Activated naive CD4-positive, alpha-beta T cell treated with anti-CD3 and anti-CD28 coated beads, Interleukin-2, amount 50 U/mL, for 72 hours (primary cell): ENCODE measurements around the gene CILP. TPM values are rescaled to one million over a fixed set of nuclear protein-coding genes. Genes with fewer than 3 reads are reported as not detected.
"Not testable (repeated sequence)": the region's sequence is repeated elsewhere in the genome, so short reads cannot be mapped to it uniquely, and the experiment has no call there.

ENCODE experiments used
- ATAC-seq, 2 donors: fragments of 150-1000 bp; cut with Tn5 transposase; 2 replicates each; pipeline ENCODE4 v1.10.0; 2021; ENCODE audit warnings: mild to moderate bottlenecking in 2 of 2, moderate library complexity in 2 of 2
- DNase-seq, 2 donors: peaks; one replicate each; pipeline ENCODE4 v3.0.0; 2021 to 2022; ENCODE audit warnings: low spot score in 2 of 2
- H3K27ac Mint-ChIP-seq, 2 donors: one replicate each; pipeline ENCODE4 v1.8.0; 2022; ENCODE audit warnings: mild to moderate bottlenecking in 2 of 2, mixed read lengths in 2 of 2
- H3K36me3 Mint-ChIP-seq, 2 donors: one replicate each; pipeline ENCODE4 v1.8.0; 2022; ENCODE audit warnings: mixed read lengths in 2 of 2
- H3K9me3 Mint-ChIP-seq, 2 donors: one replicate each; pipeline ENCODE4 v1.8.0; 2022; ENCODE audit warnings: mixed read lengths in 2 of 2
- total RNA-seq, 2 donors: library from RNA; stranded (reverse); gene quantifications; one replicate each; pipeline ENCODE4 v1.2.3, GENCODE V29; 2022

The CILP gene
- total RNA-seq, 2 donors from 2014 or later, result 0.04 TPM; not detected in 1

DNA sequence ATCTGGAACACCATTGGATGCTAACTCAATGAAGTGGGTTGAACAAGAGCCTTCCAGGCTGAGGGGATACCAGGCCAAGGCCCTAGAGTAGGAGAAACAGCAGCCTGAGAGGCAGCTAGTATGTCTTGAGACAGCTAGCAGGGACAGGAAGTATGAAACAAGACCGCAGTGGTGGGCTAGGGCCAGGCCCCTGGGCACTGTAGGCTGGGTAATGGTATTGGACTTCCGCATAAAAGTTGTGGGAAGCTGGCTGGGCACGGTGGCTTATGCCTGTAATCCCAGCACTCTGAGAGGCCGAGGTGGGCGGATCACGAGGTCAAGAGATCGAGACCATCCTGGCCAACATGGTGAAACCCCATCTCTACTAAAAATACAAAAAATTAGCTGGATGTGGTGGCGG is 25.2 kb upstream of the CILP start:
- H3K36me3 Mint-ChIP-seq, DNase-seq, H3K9me3 Mint-ChIP-seq, ATAC-seq: not testable (repeated sequence)
- H3K27ac Mint-ChIP-seq, result peak overlapping the region; percentile 47 to 65

DNA sequence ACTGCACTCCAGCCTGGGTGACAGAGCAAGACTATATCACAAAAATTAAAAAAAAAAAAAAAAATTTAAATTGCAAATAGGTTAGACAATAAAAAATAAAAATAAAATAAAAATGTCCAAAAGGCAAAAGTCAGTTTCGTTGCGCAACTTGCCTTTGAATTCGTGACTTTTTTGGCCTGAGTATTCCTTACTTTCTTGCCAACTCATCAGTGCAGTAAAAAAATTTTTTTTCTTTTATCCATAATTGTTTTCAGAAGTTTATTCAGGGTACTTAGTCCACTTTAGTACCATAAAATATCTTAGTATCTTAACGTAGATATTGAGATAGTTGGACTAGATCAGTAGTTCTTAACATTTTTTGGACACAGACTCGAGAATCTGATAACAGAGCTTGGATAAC is 22.4 kb upstream of the CILP start:
- DNase-seq (no peak), ATAC-seq (no peak)
- Mint-ChIP-seq H3K27ac (no peak overlapping the region), H3K9me3 (no peaks in the 10 kb centered on the region), H3K36me3 (no peaks in the 10 kb centered on the region)

DNA sequence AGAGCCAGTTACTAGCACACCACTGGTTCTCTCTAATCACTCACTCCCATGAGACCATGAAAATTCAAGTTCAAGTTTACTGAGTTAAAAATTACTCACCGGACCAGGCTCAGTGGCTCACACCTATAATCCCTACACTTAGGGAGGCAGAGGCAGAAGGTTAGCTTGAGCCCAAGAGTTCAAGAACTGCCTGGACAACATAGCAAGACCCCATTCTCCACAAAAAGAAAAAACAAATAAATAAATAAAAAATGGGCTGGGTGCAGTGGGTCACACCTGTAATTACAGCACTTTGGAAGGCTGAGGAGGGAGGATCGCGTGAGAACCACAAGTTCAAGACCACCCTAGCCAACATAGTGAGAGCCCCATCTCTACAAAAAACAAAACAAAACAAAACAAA is 21.2 kb upstream of the CILP start:
- ATAC-seq, result no peak
- Mint-ChIP-seq H3K36me3 (no peaks in the 10 kb centered on the region), H3K27ac (no peak overlapping the region), H3K9me3 (no peaks in the 10 kb centered on the region)
- DNase-seq, result no peak

DNA sequence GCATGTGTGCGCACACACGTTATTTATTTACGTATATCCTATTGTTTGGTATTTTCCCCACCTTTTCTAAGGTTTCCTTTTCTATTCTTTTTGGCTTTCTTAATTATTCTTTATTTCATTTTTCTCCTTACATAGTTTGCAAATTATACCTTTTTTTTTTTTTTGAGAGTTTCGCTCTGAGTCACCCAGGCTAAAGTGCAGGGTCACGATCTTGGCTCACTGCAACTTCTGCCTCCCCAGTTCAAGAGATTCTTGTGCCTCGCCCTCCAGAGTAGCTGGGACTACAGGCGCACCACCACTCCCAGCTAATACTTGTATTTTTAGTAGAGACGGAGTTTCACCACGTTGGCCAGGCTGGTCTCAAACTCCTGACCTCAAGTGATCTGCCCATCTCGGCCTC is 20.0 kb upstream of the CILP start:
- DNase-seq (no peak), ATAC-seq (no peak)
- H3K9me3 Mint-ChIP-seq, result no peaks in the 10 kb centered on the region
- H3K36me3 Mint-ChIP-seq, result no peaks in the 10 kb centered on the region
- no peak overlapping the region for H3K27ac Mint-ChIP-seq

DNA sequence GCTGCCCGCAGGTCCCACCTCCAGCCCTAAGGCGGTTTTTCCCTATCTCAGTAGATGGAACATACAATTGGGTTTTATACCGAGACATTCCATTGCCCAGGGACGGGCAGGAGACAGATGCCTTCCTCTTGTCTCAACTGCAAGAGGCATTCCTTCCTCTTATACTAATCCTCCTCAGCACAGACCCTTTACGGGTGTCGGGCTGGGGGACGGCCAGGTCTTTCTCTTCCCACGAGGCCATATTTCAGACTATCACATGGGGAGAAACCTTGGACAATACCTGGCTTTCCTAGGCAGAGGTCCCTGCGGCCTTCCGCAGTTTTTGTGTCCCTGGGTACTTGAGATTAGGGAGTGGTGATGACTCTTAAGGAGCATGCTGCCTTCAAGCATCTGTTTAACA is 15.6 kb upstream of the CILP start:
- ATAC-seq, H3K9me3 Mint-ChIP-seq, H3K36me3 Mint-ChIP-seq, H3K27ac Mint-ChIP-seq, DNase-seq: not testable (repeated sequence)

DNA sequence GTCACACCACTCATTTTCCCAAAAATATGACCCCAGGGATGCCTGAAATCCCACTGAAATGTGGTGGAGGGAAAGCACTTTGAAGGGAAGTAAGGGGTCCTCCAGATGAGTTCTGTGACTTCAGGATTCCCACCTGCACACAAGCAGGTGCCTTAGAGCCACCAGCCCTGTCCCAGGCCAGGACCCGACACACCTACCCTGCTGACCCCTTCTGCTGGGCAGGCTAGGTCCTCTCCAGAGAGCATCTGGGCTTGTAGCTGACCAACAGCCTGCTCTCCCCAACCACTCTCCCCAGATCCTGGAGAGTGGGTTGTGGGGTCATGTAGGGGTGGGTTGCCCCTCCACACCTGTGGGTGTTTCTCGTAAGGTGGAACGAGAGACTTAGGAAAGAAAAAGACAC is 14.9 kb upstream of the CILP start:
- DNase-seq (no peak), ATAC-seq (no peak)
- Mint-ChIP-seq H3K36me3 (no peaks in the 10 kb centered on the region), H3K9me3 (no peaks in the 10 kb centered on the region), H3K27ac (no peak overlapping the region)

DNA sequence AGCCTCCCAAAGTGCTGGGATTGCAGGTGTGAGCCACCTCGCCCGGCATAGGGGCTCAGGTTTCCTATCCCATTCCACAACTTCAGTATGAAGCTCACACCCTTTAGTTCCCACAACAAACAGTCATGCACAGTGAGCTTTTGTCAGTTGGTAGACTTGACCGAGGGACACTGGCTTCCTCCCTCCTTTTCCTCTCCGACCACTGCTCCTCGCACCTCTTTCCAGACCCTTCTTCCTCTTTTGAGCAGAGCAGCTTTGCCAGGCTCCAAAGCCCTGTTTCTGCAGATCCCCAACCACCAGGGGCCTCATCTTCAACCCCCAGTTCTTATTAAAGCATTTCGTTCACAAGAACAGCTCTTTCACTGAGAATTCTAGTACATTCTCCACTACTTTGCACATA is 12.7 kb upstream of the CILP start:
- no peaks in the 10 kb centered on the region for H3K9me3 Mint-ChIP-seq
- no peak overlapping the region for H3K27ac Mint-ChIP-seq
- no peak for ATAC-seq
- no peaks in the 10 kb centered on the region for H3K36me3 Mint-ChIP-seq
- no peak for DNase-seq

DNA sequence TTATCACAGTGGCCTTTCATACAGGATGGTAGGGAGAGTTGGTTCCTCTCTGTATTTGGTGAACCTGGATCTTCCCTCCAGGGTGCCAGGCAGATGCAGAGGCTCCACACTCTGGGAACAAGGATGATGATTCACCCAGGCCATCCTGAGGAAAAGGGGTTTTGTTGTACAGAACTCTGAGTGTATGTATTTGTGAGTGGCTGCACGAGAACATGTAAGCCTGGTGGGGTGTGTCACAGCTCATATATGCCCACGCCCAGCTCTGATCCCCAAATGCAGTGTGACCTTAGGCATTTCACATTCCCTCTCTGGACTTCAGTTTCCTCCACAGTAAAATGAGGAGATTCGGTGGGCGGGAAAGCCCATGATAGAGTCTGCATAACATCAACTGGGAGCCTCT is 11.6 kb upstream of the CILP start:
- ATAC-seq, result no peak
- no peaks in the 10 kb centered on the region for H3K36me3 Mint-ChIP-seq
- no peaks in the 10 kb centered on the region for H3K9me3 Mint-ChIP-seq

DNA sequence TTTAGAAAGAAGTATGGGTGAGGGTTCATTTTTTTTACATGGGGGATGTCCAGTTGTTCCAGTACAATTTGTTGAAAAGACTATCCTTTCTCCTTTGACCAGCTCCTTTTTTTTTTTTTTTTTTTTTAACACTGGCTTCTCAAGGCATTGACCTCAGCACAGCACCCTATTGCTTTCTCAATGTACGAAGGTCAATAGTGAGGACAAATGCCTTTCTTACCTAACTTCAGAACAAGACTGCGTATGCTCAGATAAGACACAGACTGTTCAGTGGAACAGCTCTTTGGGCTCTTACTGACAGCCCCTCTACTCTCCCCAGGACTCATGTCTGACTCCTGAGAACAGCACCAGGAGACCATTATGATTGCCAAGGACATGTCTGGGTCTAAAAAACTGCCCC is 10.4 kb upstream of the CILP start:
- Mint-ChIP-seq H3K9me3 (no peaks in the 10 kb centered on the region), H3K36me3 (no peaks in the 10 kb centered on the region), H3K27ac (no peak overlapping the region)
- no peak for DNase-seq
- ATAC-seq, result no peak

More for the DNA sequence above, 11.6 kb upstream of the CILP start:
- DNase-seq, result no peak
- H3K27ac Mint-ChIP-seq, result no peak overlapping the region

DNA sequence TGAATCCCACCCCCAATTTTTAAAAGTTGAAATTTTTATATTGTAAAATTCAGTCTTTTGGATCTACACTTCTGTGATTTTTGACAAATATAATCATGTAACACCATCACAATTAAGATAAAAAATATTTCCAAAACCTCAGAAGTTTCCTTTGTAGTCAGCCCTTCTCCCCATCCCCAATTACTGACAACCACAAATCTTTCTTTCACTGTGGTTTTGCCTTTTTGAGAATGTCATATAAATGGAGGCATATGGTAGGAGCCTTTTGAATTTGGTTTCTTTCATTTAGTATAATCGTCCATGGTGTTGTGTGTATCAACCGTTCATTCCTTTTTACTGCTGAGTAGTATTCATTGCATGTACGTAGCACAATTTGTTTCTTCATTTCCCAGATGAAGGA is 7.9 kb upstream of the CILP start:
- DNase-seq (no peak), ATAC-seq (peak in 1 of 2 donors; percentile 51)
- H3K27ac Mint-ChIP-seq, result no peak overlapping the region
- no peaks in the 10 kb centered on the region for H3K9me3 Mint-ChIP-seq
- H3K36me3 Mint-ChIP-seq, result no peaks in the 10 kb centered on the region

DNA sequence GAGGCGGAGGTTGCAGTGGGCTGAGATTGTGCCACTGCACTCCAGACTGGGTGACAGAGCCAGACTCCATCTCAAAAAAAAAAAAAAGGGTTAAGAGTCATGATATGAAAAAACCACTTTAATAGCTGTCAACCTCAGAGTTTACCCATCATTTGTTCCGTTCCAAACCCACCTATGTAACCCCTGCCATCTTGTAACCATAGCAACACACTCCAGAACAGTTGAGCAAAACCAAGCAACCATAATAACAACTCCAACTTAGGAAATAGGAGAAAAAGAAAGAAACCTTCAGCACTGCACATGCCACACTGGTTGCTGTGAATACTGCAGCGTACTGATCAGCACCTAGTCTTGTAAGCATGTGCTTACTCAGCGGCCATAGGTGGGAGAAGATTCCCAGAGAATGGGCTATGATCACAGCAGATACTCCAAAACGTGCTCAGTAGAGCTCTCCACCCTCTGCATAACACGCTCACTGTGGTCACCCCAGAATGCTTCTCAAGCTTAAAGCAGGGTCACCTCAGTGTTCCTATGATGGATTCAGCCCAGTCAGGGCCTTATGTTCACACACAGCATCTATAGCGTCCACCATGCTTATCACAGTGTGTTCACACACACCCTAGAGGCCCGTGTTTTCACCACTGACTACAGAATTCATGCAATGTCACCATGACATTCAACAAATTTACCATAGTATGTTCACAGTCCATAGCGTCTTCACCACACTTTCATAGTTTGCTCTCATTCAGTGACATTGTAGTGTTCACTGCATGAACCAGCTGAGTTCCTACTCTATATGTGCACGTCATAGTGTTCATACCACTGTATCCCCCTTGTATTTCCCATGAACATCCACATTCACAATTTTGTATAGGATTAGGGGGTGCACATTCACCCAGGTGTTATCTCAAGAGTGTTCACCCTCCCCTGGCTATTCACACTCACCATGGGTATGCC is 6.5 kb upstream of the CILP start:
- ATAC-seq (peak in 1 of 2 donors; percentile 80), DNase-seq (no peak)
- Mint-ChIP-seq H3K9me3 (no peaks in the 10 kb centered on the region), H3K36me3 (no peaks in the 10 kb centered on the region), H3K27ac (no peak overlapping the region)

DNA sequence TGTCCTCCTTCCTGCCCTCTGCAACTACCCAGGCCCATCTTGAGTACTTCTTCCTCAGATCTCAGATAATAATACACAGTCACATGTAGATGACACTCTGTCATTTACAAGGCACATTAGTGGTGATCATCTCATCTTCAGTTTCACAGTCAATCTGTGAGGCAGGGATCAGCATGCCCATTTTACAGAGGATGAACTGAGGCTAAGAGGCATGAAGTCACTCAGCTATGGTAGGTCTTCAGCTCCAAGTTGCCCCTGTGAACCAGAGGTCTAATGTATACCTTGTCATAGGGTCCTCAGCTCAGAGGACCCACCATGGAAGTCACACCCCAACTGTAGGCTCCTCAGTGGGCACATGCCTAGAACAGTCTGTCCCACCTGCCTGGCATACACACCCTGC is 4.2 kb upstream of the CILP start:
- Mint-ChIP-seq H3K36me3 (no peaks in the 10 kb centered on the region), H3K27ac (no peak overlapping the region), H3K9me3 (no peaks in the 10 kb centered on the region)
- ATAC-seq (no peak), DNase-seq (no peak)

DNA sequence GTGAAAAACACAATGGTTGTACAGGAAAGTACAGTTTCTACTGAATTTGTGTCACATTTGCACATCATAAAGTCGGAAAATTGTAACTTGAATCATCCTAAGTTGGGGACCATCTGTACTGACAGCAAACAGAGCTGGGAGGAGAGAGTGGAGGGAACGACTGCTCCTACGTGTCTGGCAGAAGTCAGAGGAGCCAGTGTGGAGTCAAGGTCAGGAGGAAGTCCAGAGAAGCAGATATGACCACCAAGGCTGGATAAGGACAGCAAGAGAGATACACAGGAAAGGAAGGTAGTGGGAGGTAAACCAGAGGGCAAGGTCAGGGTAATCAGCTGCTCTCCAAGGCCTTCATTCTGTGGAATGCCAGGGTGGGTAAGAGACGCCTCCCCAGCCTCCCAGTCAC is 2.7 kb upstream of the CILP start:
- no peak for ATAC-seq
- DNase-seq, result no peak
- Mint-ChIP-seq H3K36me3 (no peaks in the 10 kb centered on the region), H3K27ac (no peak overlapping the region), H3K9me3 (no peaks in the 10 kb centered on the region)

DNA sequence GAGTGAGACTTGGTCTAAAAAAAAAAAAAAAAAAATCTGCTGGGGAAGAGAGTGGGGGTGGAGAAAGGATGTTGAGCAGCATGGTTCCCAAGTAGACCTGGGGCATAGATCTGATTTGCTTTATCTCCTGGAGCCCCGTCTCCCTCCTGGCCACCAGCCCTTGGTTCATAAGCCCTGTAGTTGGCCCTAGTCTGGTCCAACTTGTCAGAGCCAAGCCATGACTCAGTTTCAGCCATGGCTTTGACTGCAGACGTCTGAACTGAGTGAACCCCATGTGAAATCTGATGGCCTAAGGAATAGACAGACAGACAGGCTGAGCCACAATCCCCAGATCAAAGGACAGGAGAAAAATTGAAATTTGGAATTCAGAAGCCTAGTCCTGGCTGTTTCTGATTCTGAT is 2.0 kb upstream of the CILP start:
- H3K9me3 Mint-ChIP-seq, result no peaks in the 10 kb centered on the region
- ATAC-seq, result no peak

DNA sequence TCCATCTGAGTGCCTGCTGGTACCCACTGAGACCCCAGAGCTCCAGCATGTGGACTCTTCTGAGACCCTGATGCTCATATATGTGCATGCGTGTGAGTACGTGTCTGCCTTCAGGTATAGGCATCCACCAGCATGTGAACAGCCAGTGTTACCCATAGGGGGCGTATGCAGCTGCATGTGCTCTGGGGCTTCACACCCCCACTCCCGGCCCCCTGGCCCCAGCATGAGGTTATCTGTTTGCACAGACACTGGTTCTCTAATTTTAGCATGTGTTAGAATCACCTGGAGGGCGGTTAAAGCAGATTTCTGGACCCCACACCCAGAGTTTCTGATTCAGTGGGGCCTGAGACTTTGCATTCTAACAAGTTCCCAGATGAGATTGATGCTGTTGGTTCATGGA is 824 bp upstream of the CILP start:
- Mint-ChIP-seq H3K9me3 (no peaks in the 10 kb centered on the region), H3K36me3 (no peaks in the 10 kb centered on the region), H3K27ac (no peak overlapping the region)
- DNase-seq (peak in 1 of 2 donors; percentile 53), ATAC-seq (peak; percentile 55 to 87)

More for the DNA sequence above, 2.0 kb upstream of the CILP start:
- no peak for DNase-seq
- H3K36me3 Mint-ChIP-seq, result no peaks in the 10 kb centered on the region
- no peak overlapping the region for H3K27ac Mint-ChIP-seq

DNA sequence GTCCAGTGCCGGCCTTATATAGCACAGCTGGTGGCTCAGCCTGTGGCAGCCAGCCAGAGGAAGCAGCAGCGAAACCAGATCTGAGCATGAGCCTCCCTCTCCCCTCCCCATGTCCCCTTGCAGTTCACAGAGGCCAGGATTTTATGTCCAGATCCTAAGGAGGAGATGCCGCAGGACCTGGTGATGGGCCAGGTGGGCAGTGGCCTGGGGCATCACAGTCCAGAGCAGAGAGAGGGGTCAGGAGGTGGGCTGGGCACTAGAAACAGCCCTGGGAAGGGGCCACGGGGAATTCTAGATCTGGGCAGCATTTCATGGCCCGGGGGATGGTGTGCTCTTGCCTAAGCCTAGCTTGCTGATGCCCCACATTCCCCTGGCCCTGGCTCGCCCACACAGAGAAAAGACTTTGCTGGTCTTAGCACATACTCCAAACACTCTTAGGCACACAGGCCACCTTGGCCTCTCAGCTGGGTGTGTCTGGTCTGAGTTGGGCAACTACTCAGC is 259 bp upstream of the CILP start:
- no peak for DNase-seq
- H3K27ac Mint-ChIP-seq, result no peak overlapping the region
- H3K9me3 Mint-ChIP-seq, result no peaks in the 10 kb centered on the region
- ATAC-seq, result no peak
- H3K36me3 Mint-ChIP-seq, result no peaks in the 10 kb centered on the region

DNA sequence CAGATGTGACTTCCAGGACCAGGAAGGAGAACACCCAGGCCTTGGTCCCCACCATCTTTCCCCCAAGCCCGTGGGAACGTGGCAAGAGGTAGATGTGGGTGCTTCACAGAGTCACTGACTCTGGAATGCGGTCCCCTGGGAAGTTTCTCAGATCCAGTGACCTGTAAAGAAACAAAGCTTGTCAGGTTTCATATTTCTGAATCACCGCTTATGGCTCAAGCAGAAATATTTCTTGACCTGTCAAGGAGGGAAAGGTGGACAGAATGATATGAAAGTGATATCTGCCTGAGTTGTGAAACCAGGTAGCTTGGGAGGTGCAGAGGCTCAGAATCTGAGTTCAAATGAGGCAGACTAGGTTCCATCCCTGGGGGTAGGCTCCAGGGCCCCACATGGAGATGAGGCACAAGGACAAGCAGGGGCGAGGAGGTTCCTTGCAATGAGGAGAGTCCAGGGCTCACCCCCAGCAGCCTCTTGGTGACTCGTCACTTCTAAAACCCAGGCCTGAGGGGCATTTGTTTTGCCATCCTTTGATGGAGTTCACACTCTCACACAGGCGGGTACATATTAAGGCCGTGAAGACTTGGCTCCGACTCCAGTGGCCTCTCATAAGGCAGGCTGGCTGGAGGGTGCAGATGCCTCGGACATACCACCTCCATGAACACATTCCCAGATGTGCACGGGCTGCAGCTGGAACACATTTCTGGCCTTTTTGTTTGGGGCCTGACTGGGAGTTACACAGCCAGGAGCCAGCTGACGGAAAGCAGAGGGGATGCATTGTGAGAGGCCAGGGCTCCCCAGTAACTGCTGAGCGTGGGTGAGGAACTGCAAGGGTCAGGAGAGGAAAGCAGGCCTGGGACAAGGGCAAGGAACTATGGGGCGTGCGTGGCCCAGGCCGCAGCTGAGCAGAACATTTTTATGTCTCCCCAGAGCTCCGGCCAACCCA is 1.3 kb downstream of the CILP start:
- Mint-ChIP-seq H3K36me3 (no peaks in the 10 kb centered on the region), H3K27ac (peak overlapping the region in 1 of 2 donors; percentile 17), H3K9me3 (no peaks in the 10 kb centered on the region)
- DNase-seq, result no peak
- ATAC-seq, result no peak
